ENCODE results near the gene ITPRIP.

ITPRIP gene

DNA sequence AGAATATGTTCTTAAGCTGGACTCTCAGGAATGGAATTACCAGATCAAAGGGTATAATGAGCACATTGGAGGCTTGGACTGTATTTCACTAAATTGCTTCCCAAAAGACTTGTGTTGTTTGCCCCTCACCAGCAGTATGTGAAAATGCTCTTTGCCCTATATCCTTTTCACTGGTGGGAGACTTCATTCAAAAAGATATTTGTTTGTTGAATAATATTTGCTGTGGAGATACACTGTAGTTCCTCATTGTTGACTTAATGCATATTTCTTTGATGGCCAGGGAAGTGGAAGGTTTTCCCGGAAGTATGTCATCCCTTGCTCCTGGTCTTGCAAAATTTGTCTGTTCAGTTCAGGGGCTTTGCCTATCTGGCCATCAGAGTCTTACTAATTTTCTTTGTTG, 49.9 kb downstream of the ITPRIP start:
- DNase-seq (ENCODE audit: low read depth in 2 of 2) = no peak

DNA sequence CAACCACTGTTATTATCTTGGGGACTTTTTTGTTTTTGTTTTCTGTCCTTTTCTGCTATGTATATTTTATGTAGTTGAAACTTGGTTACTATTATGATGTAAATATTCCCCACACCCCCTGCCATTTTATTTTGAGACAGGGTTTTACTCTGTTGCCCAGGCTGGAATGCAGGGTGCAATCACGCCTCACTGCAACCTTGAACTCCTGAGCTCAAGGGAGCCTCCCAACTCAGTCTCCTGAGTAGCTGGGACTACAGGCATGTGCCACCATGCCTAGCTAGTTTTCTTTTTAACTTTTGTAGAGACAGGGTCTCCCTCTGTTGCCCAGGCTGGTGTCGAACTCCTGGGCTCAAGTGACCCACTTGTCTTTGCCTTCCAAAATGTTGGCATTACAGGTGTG, 51.3 kb downstream of the ITPRIP start:
- no peak for DNase-seq (ENCODE audit: low read depth in 2 of 2)

- no peak for DNase-seq (ENCODE audit: low read depth in 2 of 2)
Observed at GRCh38 chr10:104284846-104285245, 53.4 kb downstream of the ITPRIP start.

- DNase-seq (ENCODE audit: low read depth in 2 of 2) = no peak
Observed at GRCh38 chr10:104281694-104282093, 56.6 kb downstream of the ITPRIP start.

- DNase-seq (ENCODE audit: low read depth in 2 of 2) = no peak
Observed at GRCh38 chr10:104279550-104280259, 58.6 kb downstream of the ITPRIP start.

GRCh38 chr10:104277785-104278184, 60.5 kb downstream of the ITPRIP start:
- no peak for DNase-seq (ENCODE audit: low read depth in 2 of 2)

GRCh38 chr10:104276192-104276591, 62.1 kb downstream of the ITPRIP start:
- DNase-seq (ENCODE audit: low read depth in 2 of 2) = no peak

DNA sequence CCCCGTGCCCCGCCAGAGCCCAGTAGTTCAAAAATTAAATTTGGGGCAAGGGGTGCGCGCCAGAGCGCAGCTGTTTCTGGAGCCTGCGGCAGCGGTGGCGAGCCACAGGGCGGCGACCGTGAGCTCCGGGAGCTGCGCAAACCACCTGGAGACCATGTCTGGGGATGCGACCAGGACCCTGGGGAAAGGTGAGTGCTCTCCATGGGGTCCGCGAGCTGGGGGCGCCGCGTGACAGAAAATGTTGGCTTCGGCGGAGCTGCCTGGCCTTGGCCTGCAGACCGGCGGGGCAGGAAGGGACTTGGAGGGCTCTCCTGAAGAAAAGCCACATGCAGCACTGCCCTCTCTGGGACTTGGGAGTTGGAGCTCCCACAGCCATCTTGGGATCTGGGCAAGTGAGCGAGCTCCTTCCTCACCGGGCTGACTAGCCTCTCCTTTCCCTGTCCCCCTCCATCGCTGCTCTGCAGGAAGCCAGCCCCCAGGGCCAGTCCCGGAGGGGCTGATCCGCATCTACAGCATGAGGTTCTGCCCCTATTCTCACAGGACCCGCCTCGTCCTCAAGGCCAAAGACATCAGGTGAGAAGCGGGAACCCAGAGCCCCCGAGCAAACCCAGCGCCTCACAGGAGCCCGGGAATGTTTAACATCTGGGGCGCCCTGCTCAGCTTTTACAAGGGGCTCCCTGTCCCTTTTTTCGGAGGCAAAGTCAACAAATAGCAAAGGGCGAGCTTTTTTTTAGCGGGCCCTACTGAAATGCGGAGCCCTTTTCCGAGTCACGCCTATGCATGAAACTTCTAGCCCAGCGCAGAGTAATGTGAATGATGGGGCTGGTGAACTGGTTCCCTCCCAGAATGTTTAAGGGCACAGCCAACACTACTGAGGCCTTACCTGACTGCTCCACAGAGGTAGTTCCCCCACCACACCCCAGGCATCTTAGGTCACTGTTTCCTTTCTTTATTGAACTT, 63.2 kb downstream of the ITPRIP start:
- DNase-seq (ENCODE audit: low read depth in 2 of 2) = peak; percentile 30 to 34

DNA sequence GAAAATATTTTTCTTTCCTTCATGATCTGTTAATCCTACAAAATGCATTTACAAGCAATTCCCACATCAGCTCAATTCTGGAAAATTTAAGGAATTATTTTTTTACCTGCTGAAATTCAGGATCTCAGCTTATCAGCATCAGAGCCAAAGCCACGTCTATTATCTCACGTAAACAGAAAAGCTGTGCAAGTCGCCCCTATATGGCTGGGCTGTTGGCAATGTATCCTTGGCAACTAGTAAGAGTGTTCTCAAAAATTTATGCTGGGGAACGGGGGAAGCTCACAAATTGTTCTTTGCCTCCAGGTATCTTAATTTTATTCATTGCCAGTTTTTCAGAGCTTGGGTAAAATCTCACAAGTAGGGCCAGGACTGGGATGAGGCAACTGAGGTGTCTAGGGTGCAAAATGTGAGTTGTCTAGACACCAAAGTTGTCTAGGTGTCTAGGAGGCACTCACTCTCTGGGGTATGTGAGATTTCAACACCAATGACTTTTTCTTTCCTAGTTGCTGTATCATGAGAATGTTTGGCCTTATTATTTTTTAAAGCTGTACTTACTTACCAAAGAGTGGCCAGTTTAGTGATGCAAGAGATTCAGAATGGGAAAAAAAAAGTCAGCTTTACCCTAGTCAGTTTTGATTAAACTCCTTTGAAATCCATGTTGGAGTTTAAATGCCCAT, 64.2 kb downstream of the ITPRIP start:
- DNase-seq (ENCODE audit: low read depth in 2 of 2) = no peak

DNA sequence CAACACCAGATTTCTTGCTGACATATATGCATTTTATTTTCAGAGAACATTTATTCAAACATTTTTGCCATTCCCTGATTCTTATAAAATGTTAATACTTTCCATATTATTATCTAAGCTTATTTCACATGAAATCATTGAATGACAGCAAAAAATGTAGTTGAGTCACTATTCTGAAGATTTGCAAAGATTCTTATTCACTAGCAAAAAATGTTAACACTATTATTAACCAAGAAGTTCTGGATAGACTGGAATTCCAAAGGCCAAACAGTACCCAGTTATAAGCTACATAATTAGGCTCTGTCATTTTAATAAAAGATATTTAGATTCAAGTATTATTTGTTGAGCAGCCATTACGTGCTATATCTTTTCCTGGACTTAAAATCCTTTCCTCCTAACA, 65.0 kb downstream of the ITPRIP start:
- no peak for DNase-seq (ENCODE audit: low read depth in 2 of 2)

GRCh38 chr10:104268713-104269645, 69.3 kb downstream of the ITPRIP start, which contains the start of gene GSTO2:
Gene GSTO2, plus strand, starts transcription at chr10:104269184. Its CDS starts 5,732 bp downstream, at chr10:104274916.
- peak; percentile 94 to 97 for DNase-seq (ENCODE audit: low read depth in 2 of 2)

DNA sequence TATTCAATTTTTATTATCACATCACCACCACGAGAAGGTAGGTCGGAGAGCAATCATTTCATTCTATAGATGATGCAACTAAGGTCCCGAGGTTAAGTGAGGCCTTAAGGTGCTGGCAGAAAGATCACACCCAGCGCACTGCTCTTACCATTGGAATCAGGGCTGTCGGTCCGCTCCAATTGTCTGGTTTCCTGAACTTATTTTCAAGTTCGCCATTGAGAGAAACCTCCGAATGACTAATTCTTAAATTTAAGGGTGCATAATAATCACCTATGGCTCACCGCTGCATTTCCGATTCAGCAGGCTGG, 69.9 kb downstream of the ITPRIP start:
- no peak for DNase-seq (ENCODE audit: low read depth in 2 of 2)

DNA sequence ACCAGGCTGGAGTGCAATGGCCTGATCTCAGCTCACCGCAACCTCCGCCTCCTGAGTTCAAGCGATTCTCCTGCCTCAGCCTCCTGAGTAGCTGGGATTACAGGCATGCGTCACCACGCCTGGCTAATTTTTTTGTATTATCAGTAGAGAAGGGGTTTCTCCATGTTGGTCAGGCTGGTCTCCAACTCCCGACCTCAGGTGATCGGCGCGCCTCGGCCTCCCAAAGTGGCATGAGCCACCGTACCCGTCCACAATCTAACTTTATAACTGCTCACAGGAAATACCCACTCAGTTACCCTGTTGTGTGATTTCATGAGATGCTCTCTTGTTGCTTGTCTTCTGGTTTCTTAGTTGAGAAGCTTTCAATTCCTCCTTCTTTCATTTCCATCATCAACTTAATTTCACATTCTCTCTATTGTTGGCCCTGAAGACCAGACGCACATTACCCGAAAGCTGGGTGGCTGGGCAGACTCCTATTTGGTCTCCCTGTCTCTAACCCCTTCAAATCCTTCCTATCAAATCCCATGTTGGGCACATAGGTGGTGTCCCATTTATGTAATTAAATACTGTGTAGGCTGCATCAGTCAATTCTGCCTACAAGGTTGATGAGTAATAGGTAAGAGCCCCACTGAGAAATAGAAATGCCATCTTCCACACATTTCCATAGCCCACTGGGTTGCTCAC, 70.4 kb downstream of the ITPRIP start:
- DNase-seq (ENCODE audit: low read depth in 2 of 2) = no peak

DNA sequence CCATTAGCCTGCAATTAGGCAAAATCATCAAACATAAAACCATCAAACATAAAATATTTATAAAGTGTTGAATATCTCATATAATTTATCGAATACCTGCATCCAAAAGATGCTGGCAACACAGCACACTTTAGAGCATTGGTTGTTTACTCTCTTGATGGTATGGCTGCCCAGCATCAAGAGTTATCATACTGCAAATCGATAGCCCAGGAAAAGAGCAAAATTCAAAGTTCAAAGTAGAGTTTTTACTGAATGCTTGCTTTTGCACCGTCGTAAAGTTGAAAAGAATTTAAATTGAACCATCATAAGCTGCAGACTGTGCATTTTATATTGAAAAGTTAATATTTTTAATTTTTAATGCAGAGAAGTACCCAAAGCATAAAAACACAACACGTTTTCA, 73.5 kb downstream of the ITPRIP start:
- DNase-seq (ENCODE audit: low read depth in 2 of 2) = no peak

- DNase-seq (ENCODE audit: low read depth in 2 of 2) = no peak
Observed at GRCh38 chr10:104262055-104262454, 76.2 kb downstream of the ITPRIP start.

DNA sequence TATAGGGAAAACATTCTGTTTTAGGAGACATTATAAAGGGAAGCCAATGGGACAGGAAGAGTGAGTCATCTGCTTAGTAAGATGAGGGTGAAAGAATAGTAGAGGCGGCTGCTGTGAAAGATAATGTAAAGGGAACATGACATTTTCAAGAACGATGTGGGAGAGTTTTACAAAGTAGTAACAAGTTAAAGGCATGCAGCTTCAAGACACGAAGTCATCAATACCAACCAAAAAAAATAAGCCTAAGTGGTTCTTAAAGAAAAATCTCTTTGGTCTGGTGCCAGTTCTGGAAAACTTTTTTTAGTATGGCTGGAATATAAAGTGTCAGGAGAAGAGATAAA, 77.5 kb downstream of the ITPRIP start:
- no peak for DNase-seq (ENCODE audit: low read depth in 2 of 2)

DNA sequence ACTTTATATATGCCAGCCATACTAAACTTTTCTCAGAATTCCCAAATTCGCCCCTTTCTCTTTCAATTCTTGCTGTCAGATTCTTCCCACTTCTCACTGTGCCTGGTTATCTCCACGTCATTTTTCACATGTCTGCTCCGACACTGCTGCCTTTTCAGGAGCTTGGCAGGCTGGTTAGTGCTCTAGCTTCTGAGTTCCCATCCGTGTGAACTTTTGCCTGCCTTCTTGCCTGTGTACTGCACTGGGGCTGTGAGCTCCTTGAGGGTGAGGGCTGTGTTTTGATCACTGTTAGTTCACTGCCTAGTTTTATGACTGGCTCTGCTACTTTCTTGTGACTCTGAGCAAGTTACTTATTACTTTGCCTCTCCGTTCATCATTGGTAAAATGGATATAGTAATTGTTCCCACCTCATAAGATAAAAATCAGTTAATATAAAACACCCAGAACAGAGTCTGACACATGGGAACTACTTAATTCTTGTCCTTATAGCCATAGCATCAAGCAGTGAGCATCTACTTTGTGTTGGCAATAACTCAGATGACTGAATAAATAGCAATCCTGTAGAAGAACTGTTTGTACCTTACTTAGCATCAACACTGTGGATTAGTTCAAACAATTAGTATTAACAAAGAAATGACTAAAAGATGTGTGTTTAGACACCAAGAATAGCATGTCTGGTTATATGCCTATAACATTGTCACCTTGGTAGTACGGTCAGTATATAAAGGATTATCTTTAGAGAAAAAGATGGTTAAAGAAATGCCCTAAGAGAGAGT, 78.1 kb downstream of the ITPRIP start:
- no peak for DNase-seq (ENCODE audit: low read depth in 2 of 2)
